ENCODE data around the gene RHBG.
"Not testable (repeated sequence)": the region's sequence is repeated elsewhere in the genome, so short reads cannot be mapped to it uniquely, and the experiment has no call there.

The RHBG gene

GRCh38 chr1:156368889-156369684 is at the start of gene RHBG:
Gene RHBG (plus strand): TSS chr1:156369211. CDS start chr1:156369250, 39 bp downstream.
- peak; percentile 56 for DNase-seq (ENCODE audit: low spot score)

- DNase-seq (ENCODE audit: low spot score): peak; percentile 34
Measured at GRCh38 chr1:156319664-156320063, 49.3 kb upstream of the RHBG start.

- no peak for DNase-seq (ENCODE audit: low spot score)
Measured at GRCh38 chr1:156320560-156320959, 48.5 kb upstream of the RHBG start.

- DNase-seq (ENCODE audit: low spot score): not testable (repeated sequence)
Measured at GRCh38 chr1:156323179-156323578, 45.8 kb upstream of the RHBG start.

- DNase-seq (ENCODE audit: low spot score): no peak
Measured at GRCh38 chr1:156336242-156336641, 32.8 kb upstream of the RHBG start.

GRCh38 chr1:156337052-156337887 is 31.7 kb upstream of the RHBG start:
- peak; percentile 26 for DNase-seq (ENCODE audit: low spot score)

GRCh38 chr1:156337888-156338179 is 31.2 kb upstream of the RHBG start:
- DNase-seq (ENCODE audit: low spot score): no peak

GRCh38 chr1:156338180-156338976 is 30.6 kb upstream of the RHBG start, which contains the start of the genes CCT3 and TSACC:
Gene CCT3 (minus strand): TSS chr1:156338292. CDS start chr1:156338184, 108 bp downstream.
Gene TSACC (plus strand): TSS chr1:156338526. CDS start chr1:156339758, 1,232 bp downstream.
- peak; percentile 100 for DNase-seq (ENCODE audit: low spot score)

- DNase-seq (ENCODE audit: low spot score): no peak
Measured at GRCh38 chr1:156342166-156342955, 26.6 kb upstream of the RHBG start.

GRCh38 chr1:156344409-156344808 is 24.6 kb upstream of the RHBG start:
- no peak for DNase-seq (ENCODE audit: low spot score)

GRCh38 chr1:156346035-156346434 is 23.0 kb upstream of the RHBG start:
- not testable (repeated sequence) for DNase-seq (ENCODE audit: low spot score)

GRCh38 chr1:156346636-156347035 is 22.4 kb upstream of the RHBG start:
- DNase-seq (ENCODE audit: low spot score): peak; percentile 82

GRCh38 chr1:156347331-156347730 is 21.7 kb upstream of the RHBG start:
- DNase-seq (ENCODE audit: low spot score): peak; percentile 74

GRCh38 chr1:156352481-156352880 is 16.5 kb upstream of the RHBG start:
- DNase-seq (ENCODE audit: low spot score): not testable (repeated sequence)

GRCh38 chr1:156356262-156356874 is 12.6 kb upstream of the RHBG start:
- DNase-seq (ENCODE audit: low spot score): no peak

- DNase-seq (ENCODE audit: low spot score): peak; percentile 62
Measured at GRCh38 chr1:156356875-156357534, 12.0 kb upstream of the RHBG start.

GRCh38 chr1:156357977-156358376 is 11.0 kb upstream of the RHBG start:
- no peak for DNase-seq (ENCODE audit: low spot score)

- DNase-seq (ENCODE audit: low spot score): no peak
Measured at GRCh38 chr1:156358641-156359040, 10.4 kb upstream of the RHBG start.

- no peak for DNase-seq (ENCODE audit: low spot score)
Measured at GRCh38 chr1:156359249-156359648, 9.8 kb upstream of the RHBG start.

- peak; percentile 70 for DNase-seq (ENCODE audit: low spot score)
Measured at GRCh38 chr1:156359973-156360372, 9.0 kb upstream of the RHBG start.

Measured in AG20443 (cell line).